TTC549 (cell line): ENCODE measurements around the gene RIPOR3.
"Not testable (repeated sequence)": the region's sequence is repeated elsewhere in the genome, so short reads cannot be mapped to it uniquely, and the experiment has no call there.

Experiments
- FAIRE-seq: peaks from 2 replicates; lab custom pipeline; 2012; peaks lifted over from hg19 to GRCh38; lab: Jason Lieb, UNC

RIPOR3 gene

DNA sequence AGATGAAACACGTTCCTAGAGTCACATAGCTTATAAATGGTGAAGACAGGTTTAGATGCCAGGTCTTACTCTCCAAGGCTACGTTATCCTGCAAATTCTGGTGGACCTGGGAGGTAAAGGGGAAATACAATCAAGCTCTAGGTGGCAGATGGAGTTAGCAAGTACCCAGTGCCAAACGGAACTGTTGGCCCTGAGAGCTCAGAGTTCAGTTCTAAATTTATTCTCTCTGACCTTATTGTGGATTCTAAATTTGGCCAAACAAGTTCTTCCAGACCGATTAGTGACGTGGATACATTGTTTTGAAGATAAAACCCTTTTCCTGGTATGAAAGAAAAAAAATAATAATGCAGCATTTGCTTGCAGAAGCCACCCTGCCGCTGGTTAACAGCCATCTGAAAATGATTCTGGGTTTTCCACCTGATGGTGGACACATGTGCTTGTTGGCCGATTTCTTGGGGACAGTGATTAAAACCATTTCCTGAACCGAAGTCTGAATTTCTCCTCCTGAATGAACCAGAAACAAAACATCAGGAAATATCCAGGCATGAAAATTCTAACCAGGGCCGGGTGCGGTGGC lies 32.5 kb downstream of the RIPOR3 start:
- FAIRE-seq = no peak

DNA sequence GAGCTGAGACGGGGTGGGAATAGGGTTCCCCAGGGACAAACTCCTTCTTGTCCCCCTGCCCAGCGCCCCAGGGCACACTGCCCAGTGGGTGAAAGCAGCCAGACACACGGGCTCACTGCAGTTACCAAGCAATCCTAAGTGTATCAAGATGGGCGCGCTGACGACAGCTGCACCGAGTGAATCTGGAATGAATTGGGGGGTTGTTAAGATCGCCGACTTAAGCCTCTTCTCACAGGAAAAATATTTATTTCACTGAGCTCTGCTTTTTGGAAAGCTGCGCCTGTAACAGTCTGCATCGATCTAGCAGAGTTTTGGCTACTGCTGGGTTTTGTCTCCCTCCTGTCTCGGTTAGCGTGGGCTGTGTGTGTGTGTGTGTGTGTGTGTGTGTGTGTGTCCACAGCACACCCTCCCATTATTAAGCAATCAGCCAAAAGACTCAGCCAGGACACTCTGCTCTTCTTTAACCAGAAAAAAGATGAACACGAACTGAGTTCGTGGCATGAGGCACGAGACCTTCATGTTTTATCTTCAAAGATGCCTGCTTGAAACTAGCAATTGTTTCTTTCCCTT lies 35.9 kb downstream of the RIPOR3 start:
- FAIRE-seq = no peak

DNA sequence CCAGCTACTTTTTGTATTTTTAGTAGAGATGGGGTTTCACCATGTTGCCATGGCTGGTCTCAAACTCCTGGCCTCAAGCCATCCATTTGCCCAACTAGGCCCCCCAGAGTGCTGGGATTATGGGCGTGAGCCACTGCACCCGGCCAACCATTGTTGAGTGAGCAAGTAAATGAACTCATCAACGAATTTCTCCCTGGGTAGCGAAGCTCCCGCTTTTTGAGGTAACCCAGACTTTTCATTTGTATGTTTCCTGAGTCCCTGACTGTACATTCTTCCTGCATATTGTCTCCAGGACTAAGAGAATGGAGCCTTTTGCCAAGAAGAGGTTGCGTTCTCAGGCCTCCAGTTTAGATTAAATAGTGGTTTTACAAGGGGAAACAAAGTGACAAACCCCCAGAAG lies 36.4 kb downstream of the RIPOR3 start:
- no peak for FAIRE-seq

DNA sequence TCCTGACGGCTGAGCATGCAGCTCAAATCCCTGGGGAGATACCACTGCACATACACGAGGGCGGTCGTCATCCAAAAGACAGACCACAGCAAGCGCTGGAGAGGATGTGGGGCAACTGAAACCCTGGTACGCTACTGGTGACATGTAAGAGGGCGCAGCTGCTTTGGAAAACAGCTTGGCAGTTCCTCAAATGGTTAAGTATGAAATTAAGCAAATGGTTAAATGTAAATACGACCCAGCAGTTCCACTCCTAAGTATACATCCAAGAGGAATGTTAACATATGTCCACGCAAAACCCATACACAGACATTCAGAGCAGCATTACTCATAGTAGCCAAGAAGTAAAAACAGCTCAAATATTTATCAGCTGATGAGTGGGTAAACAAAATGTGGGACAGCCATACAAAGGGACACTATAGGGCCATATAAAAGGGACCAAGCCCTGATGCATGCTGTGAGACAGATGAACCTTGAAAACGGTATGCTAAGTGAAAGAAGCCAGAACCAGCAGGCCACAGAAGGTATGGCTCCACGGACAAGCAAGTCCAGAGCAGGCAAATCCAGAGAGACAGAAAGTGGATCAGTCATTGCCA lies 38.5 kb downstream of the RIPOR3 start:
- no peak for FAIRE-seq

DNA sequence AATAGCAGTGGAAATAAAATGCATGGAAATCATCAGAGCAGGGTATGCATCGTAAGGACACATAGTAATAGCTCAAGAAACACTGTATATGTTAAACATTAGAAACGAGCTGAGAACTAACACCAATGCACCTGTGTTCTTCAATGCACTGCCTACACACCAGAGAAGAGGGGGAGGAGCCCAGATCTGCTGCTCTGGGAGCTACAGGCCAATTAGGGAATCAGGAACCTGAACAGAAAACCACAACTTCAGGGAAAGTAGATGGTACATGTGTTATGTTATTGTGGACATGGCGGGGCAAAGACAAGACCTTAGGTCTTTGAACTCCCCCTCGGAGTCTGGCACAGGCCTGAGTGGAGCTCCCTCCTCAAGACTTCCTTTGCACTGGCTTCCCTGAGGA lies 39.7 kb downstream of the RIPOR3 start:
- no peak for FAIRE-seq

DNA sequence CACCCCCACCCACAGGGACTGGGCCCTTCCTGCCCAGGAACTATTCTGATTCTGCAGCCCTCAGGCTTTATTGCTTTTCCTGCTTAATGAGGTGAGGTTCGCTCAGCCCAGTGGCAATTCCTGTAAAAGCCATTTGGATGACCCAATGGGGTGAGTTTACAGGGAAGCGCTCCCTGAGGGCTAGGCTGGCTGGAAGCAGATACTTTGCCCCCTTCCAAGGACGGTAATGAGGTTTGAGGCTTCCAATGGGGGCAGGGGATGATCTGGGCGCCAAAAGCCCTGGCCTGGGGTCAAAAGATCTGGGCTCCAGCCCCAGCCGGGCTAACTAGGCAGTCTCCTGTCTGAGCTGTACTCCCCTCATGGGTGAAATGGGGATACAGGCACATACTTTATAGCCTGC lies 41.8 kb downstream of the RIPOR3 start:
- FAIRE-seq = no peak

DNA sequence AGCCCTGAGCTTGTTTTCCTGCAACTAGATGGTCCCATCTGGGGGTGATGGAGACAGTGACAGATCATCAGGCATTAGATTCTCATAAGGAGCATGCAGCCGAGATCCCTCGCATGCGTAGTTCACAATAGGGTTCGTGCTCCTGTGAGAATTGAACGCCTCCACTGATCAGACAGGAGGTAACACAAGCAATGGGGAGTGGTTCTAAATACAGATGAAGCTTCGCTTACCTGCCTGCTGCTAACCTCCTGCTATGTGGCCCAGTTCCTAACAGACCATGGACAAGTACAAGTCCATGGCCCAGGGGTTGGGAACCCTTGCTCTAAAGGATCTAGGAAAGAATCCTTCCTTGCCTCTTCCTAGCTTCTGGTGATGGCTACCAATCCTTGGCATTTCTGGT lies 42.7 kb downstream of the RIPOR3 start:
- FAIRE-seq = no peak

DNA sequence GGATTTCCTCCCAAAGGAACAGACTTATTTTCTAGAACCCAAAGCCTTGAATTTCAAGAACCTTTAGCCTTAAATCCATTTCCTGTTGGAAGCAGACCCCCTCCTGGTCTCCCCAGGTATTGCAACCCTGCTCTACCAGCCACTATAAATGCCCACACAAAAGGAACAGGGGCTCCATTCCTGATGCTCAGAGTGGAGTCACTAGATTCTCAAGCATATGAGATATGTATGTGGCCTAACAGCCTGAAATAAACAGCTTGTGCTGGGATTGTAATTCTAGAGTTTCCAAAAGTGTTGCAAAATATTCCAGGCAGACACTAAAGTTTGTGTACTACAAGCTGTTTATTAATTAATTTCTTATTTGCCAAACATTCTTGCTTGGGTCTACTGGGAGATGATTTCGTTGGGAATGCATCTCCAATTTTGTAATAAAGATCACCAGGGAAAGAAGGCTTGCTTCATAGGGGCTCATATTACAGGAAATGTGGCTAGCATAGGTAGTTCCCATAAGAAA lies 44.8 kb downstream of the RIPOR3 start:
- FAIRE-seq = no peak

DNA sequence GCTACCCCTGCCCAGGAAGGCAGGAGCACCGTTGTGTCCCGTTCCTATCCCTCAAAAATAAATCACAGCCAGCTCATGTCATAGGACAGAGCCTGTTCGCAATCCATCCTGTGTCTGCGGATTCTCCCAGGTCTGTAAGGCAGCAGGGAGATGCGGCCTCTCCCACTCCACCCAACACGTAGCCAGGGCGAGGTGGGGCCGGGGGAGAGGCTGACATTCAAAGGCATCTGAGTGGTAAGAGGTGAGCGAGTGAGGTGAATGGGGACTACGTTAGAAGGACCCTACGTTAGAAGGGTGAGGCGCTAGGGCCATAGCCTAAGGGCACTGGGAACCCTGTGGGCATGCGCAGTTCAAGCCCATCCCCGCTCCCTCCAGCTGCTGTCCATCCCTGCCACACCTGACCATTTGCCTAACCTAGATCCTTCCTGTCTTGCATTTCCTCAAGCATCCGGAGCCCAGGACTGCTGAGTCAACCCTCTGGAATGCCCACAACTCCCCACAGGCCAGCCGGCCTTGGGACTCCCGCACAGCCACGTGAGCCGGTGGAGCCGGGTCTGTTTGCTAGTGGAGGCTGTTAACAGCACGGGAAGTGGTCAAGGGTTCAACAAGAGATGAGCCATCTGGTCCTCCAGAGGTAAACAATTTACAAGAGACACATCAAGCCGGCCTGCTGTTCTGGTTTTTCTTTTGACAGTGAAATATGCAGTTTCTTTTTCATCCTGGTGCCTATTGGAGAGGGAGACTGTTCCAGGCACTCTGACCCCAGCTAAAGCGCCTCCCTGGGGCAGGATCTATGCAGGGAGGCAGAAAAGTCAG lies 45.9 kb downstream of the RIPOR3 start:
- peak; percentile 11 for FAIRE-seq

DNA sequence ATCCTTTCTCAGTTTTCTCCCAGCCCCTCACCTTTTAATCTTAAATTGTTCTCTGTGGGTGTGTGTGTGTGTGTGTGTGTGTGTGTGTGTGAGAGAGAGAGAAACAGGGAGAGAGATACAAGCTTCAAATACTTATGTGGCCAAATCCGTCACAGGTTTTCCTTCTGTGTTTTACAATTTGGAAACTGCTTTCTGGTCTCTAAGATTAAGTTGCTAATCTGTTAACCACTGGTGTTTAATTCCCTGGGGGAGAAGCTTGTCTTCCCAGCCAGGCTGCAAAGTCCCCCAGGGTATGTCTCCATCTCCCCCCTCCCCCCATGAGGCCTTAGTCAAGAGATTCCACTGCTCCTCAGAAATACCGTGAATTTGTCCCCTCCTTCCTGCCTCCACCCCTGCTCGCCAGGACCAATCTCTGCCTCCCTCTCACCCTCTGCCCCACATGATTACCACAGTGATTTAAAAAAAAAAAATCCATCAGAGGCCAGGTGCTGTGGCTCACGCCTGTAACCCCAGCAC lies 49.0 kb downstream of the RIPOR3 start:
- no peak for FAIRE-seq

DNA sequence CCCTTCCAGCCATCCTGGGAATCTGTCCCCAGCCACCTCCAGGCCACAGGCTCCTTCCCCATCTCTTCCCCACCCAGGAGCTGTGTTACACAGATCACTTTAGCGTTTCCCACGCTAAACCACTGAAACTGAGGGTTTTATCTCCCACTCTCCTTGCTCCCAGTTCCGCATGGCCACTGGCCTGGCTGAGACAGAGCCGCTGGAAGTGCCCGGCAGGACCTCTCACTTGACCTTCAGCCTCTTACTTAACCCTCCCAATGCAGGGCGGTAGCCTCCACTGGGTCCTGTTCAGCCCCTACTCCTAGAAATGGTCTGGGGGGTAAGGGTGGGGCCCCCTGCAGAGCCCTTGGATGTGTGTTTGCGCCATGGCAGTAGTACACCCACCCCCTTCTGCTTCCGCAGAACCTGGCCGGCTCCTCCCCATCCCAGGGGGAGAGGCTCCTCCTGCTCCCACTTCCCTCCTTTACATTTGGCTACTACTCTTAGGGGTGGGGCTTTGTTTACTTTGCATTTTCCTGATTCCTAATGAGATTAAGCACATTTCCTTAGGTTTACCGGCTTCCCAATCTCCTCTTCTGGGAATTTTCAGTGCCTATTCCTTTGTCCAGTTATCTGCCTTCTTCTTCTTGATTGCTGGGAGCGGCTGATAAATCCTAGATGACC lies 49.6 kb downstream of the RIPOR3 start:
- FAIRE-seq = not testable (repeated sequence)

DNA sequence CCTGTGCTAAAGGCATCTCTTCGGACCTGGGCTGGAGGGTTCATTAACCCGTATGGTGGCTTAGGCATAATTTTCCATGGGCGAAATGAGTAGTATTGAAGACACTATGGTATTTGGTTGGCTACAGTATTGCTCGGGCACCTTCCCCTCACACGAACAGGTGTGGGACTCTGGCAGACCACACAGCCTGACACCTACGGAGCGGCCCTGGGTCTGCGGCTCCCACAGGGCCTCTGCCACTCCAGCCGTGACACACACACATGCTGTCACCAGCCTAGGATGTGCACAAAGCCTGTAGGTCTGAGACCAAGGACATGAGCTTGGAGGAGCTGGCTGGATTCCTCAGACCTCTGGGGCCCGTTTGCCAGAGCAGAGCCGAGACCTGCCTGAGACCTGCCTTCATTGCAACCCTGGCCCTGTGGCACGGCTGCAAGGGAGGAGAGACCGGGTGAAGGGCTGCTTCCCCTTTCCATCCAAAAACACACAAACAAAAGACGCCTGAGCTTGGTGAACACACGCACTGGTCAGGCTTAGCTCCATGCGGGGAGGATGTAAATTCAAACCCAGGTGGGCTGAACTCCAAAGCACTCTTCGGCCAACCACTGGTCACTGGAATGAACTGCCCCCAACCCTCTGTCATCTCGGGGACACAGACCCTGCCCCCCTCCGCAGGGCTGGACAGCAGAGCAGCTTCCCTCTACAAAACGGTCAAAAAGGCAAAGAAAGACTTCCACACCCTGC lies 51.2 kb downstream of the RIPOR3 start:
- FAIRE-seq = not testable (repeated sequence)

DNA sequence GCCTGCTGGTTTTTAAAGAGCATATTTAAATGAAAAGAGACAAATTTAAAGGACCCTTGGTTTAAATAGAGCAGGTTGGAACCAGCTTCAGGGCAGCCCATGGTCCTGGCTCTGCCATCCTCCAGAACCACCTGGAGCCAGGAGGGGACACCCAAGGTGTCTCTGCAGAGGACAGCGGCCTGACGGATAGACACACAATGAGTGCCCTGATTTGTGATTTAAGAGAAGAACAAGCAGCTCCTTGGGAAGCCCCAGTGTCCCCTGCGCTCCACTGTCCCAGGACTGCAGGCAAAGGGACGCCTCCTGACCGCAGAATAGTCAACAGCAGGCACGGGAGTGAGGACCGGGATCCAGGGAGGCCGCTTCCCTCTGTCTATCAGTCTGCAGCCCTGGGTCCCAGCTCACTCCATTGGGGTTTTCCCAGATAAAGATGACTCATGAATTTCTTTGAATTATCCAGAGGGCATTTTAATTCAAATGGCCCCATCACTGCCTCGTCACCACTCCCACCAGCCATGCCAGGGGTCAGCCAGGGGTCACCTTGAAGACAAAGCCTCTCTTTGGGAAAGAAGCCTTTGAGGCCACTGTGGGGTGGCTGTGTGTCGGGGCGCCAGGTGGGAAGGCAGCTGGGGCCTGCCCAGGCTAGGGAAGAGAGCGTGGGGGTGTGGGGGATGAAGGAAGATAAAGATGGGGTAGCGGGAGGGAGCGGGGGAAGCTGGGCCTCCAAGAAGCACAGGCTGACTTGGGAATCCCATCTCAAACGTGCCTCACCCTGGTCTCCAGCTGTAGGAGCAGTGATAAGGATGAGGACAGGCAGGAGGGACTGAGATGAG lies 53.1 kb downstream of the RIPOR3 start:
- not testable (repeated sequence) for FAIRE-seq

DNA sequence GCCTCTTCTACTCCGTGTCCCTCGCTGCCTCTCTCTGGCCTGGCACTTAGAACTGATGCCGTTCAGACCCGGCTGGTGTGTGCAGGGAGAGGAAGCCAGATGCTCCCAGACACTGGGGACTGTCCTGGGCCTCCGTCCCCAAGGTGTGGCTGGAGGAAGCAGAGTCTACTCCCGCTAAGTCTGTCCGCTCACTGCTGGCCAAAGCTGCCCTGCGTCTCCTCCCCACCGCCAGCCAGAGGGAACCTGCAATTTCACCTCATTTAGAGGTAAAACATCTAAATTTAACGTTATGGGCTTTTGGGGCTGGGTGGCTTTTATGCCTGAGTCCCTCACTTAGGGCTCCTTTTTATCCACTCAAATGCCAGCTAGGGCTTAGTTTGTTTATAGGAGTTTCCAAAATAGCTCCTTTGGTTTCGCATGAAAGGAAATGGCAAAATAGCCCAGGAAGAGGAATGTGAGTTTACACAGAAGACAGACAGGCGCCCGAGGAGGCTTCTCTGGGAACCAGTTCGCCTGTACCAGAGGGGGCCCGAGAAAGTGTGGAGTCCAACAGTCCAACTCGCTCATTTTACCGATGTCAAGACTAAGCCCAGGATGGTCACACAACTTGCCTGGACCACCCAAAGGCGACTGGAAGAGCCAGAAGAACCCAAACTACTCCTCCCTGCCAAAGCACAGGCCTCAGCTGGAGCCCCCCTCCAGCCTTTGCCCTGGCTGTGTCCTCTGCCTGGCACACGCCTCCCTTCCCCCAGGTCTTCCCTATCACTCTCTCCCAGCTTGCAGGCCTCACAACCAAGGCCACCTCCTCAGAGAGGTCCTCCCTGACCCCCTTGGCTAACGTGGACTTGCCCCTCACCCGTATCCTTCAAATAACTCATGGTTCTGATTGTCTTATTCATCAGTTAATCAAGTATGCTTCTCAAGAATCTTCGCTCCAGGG lies 54.5 kb downstream of the RIPOR3 start:
- FAIRE-seq = no peak

DNA sequence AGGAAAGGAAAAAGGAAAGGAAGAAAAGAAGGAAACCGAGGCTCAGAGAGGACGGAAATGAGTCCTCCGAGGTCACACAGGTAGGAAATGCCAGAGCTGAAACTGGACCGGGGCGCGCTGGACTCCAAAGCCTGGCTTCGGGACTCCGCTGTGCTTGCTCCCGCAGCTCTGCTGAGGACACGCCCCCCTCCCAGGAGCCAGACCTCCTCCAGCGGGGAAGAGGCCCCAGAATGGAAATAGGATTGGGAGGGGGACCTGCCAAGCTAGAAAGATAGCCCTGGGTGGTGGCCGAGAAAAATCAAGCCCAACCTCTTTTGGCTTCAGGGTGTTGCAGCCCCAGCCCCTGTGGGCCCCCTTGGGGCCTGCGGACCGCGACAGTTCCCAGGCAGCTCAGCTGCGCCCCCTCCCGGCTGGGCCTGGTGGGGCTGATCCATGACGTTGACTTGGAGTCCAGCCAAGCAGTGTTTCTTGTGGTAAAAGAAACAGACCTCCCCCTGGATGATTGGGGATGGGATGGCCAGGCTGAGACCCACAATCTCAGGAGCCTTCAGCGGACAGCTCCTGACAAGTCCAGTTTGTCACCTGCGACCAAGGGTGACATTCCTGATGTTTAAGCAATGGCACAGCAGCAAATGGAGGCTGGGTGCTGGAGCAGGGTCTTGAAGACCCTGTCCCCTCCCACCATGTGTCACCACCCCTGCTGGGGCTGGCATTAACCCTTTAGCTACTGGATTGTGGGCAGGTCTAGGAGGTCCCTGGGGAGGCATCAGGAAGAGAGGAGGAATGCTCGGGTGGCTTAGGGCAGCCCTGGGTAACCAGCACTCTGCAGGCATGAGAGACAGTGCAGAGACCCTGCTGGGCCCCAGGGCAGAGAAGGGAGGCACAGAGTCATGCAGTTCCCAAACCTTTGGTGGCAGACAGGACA lies 55.4 kb downstream of the RIPOR3 start:
- FAIRE-seq = no peak

DNA sequence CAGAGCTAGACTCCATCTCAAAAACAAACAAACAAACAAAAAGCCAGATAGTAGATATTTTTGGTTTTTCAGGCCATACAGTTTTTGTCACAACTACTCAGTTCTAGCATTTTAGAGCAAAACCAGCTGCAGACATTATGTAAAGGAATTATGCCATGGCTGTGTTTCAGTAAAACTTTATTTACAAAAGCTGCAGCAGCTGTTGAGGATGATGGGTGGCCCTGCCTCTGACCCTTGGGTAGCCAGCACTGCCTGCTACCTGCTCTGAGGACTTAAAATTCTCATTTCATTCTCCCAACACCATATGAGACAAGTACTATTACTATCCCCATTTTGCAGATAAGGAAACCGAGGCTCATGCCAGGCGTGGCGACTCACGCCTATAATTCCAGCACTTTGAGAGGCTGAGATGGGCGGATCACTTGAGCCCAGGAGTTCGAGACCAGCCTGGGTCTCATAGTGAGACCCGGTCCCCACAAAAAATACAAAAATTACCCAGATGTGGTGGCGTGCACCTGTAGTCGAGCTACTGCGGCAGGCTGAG lies 56.3 kb downstream of the RIPOR3 start:
- no peak for FAIRE-seq

DNA sequence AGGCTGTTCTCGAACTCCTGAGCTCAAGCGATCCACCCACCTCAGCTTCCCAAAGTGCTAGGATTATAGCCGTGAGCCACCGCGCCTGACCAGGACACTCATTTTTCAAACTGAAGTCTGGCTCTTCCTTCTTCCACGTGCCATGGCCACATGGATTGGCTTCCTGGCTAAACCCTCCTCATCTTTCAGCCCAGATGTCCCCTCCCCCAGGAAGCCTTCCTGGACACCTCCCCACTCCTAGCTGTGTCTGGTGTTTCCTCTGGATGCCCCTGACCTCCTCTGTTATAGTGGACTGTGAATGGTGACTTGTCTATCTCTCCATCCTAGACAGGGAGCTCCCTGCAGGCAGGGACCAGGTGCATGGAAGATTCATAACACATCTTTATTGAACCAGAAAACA lies 57.2 kb downstream of the RIPOR3 start:
- FAIRE-seq = no peak

DNA sequence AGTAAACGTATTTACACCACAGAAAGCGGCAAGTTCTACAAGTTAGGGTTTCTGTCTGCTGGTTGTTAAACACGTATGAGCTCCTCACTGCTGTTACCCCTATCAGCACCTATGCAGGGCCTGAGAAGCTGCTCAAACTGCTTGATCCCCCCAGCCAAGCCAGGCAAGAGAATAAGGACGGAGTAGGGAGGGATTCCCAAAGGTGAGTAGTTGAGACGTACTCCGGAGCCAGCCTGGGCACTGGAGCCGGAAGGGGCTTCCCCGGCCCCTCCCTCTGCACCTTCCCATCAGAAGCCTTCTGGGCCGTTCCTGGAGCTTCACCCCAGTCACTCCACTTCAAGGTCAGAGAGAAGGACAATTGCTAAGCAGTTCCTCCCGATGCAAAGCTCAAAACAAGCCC lies 58.0 kb downstream of the RIPOR3 start:
- no peak for FAIRE-seq
